GM19395 (cell line): ENCODE measurements around the gene NFIA.

ENCODE experiments used
- ATAC-seq: cut with Tn5 transposase; IDR thresholded peaks from one replicate; pipeline ENCODE4 v1.9.1; 2021; ENCODE audit warnings: mild to moderate bottlenecking, moderate library complexity; ENCODE audit not compliant: unreplicated experiment

NFIA gene

DNA sequence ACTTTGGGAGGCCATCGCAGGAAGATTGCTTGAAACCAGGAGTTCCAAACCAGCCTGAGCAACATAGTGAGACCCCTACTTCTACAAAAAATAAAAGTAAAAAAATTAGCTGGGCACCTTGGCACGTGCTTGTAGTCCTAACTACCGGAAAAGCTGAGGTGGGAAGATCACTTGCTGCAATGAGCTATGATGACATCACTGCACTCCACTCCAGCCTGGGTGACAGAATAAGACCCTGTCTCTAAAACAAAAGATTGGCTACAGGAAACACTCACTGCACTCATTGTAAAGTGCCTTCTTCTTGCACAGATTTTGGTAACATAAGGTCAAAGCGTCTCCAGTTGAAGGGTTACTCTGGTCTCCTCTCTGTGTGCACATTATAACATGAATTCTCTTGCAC lies 336.8 kb downstream of the NFIA start:
- ATAC-seq: no peak

DNA sequence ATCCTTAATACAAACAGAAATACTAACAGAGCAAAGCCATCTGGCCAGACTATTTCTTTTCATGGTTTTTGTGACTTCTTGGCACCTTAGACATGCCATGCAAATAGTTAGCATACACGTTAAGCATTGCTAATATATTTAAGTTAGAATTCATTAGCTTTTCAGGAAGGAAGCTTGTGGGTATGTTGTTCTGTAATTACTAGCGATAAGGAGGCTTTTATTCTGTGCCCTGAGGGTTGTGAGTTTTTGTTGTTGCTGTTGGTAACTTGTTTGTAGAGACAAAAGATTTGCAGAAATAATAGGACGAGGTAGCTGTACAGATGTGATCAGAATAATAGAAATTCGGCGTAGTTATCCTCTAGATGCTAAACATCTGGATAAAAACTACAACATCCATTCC lies 337.3 kb downstream of the NFIA start:
- ATAC-seq: no peak

DNA sequence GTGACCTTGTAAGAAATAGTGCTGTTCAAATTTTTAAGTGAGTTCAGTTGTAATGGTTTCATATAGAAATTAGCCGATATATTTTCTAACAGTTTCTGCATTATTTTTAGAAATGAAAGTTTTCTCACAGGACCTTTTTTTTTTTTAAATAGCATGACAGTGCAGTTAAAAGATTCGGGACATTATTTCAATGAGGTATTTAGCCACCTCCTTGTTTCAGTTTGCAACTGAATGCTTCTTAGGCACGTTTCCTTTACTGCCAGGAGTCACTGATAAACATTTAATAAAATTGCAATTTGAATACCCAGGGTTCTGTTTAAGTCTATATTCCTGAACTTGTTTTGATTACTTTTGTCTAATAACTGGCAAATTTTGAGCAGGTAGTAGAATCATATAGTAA lies 337.9 kb downstream of the NFIA start:
- ATAC-seq: no peak

DNA sequence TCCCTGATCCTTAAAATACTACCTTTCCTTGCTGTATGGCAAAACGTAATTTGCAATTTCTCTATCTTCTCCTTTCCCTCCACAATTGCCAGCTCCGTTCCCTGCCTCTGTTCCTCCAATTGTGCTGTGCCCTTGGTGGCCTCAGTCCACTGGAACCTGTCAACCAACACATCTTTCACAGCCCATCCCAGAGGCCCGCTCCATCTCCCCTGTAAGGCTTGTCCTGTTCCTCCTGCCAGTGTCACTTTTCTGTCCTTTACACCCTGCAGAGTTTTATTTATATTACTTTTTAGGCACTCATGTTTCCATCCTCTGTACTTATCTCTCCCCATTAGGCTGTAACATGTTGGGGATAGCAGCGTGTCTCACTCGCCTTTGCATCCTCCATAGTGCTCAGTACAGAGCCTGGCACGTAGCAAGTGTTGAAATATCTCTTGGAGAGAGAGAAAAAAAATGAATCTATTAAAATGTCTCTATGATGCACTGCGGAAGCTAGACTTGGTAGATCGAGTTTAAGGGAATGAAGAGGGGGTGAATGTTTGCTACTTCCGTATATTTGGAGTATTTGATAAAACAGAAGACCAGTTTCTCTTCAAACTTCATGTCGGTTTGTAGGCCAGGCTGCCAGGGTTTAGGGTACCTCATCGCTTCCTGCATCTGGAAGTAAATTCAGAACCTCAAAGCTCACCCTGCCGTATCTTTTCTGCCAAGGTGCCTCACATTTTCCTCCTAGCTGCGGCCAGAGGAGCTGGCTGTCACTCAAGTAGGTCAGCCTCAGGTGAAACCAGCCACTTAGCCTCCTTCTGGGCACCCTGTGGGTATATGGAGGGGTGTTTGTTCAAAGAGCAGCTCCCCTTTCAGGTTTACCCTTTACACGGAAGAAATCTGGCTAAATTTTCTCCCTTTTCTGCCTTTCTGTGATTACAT lies 338.8 kb downstream of the NFIA start:
- no peak for ATAC-seq

DNA sequence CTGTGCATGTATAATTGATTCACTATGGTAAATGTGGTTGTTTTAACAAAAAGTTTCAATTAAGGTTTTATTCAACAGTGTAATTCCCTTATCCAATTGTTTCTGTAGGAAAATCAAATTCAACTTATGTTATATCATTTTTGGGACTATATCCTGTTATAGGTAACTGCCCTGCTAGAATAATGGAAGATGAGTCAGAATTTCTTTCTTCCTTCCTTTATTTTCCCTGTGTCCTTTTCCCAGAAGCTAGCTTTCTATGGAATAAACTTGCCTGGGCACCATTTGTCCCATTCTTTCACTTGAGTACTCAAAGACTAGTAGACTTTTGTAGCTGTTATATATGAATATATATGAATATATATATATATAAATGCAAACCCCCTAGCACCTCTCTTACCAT lies 341.3 kb downstream of the NFIA start:
- ATAC-seq: no peak

DNA sequence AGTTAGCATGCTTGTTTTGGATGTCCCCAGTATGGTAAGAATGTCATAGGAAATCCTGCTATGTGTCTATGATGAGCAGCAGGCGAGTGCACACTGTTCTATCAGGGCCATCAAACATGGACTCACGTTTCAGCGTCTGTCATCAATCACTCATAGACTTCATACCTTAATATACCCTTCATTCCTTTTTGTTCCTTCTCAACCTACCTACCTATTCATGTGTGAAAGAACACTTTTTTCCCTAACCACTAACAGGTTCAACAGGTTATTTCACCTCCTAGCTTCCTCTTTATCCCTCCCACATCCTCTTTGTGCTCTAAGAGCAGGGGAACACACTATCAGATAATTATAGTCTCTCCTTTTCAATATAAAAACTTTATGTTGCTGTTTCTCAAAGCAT lies 342.0 kb downstream of the NFIA start:
- no peak for ATAC-seq

DNA sequence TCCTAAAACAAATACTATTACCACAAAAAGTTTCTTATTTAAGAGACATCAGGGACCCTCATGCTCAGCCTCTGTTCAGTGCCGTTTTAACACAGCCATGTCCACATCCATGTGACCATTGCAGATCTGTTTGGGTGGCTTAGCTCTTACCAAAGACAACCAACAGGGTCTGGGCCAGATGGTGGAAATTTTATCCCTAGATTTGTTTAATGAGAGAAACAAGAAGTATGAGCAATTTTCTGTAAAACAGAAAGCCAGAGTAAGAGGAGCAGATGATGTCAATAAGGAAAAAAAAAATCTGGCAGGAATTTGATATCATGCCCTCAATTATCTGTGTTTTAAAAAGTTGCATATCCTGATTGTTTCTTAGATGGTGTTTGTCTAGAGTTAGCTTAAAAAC lies 342.7 kb downstream of the NFIA start:
- no peak for ATAC-seq

DNA sequence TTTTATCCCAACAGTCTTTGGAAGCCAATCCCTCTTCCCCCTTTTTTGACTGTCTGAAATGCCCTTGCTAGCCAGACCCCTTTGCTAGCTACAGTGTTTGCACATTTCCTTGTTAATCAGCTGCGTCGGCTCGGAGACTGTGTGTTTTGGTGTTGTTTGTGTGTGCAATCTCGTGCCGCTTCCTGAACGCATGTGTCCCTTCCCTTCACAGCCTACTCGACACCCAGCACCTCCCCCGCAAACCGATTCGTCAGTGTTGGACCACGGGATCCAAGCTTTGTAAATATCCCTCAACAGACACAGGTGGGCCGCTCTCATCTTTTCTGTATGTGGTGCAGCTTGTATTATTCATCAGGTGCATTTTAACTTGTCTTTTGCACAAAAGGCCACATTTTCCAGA lies 343.9 kb downstream of the NFIA start:
- ATAC-seq: no peak

DNA sequence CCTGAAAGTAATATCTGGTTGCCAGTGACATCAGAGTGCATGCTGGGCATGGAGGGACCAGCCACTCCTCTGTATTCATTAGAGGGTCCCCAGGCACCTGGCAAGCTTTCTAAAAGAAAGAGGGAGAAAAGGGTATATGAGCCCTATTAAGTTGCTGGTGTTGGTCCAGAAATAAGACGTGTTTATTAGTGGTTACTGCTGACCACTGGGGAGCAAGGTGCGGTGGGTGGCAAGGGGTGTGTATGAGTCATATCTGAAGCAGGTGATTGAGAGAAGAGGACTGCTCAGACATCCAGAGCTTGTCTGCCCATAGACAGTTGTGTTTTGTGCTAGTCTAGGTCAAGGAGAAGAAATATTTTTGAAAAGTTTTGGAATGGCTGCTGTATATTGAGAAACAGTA lies 344.5 kb downstream of the NFIA start:
- no peak for ATAC-seq

DNA sequence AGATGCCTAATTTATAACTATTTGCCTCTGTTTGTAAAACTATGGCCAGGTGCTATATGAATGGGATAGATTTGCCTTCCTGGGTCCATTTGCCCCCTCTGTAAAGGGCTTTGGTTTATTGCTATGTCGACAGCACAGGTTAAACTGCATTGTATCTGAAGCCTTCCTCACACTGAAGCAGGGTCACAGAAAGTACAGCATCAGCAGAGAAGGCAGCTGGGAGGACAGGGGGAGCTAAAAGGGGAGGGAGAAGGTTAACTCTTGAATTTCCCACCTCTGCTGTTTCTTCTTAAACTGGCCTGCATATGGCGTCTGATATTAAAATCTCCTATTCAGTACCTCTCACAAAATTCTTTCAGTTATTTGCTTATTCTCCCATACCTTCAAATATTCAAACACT lies 345.1 kb downstream of the NFIA start:
- ATAC-seq: no peak

DNA sequence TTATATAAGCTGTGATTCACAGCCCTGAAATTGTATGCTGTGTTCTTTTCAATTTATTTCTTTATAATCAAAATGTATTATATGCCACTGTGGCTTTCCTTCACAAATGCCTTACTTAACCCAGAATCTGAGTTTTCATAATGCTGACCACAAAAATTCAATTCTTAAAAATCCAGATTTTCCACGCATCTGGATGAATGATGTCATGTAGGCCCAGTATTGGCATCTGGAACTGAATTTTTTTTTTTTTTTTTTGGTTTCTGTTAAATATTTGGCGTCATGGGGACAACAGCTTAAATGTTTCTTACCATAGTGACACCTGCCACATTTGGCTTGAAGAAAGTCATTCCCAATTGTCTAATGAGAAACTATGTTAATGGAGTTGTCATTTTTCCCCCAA lies 345.8 kb downstream of the NFIA start:
- ATAC-seq: no peak

DNA sequence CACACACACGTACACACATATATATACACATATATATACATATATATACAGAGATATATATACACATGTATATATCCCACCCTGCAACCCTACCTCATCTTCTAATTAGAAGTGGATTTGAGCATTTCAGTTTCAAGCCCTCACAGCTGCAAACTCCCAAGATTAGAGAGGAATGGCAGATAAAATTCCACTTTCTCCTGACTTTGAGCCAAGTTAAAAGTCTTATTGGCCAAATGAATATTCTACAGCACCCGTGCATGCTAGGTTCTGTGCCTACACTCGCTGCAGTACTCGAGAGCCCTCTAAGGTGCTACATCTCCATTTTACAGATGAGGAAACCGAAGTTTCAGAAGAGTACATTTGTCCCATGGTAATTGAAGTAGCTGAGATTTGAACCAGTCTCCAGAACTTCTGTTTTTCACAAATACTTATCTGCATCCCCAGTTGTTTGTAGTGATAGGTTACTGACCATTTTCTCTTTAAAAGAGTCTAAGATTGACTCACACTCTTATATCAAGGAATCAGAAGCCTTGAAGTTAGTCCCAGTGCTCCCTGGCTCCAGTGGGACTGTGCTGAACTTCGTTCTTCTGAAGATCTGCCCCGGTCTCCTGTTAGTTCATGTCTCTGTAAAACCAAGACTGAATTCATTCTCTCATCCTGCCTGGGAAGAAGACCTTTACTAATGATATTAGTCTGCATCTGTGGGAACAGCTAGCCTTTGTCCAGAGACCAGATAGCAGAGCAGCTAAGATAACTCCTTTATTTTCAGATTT lies 350.4 kb downstream of the NFIA start:
- no peak for ATAC-seq

DNA sequence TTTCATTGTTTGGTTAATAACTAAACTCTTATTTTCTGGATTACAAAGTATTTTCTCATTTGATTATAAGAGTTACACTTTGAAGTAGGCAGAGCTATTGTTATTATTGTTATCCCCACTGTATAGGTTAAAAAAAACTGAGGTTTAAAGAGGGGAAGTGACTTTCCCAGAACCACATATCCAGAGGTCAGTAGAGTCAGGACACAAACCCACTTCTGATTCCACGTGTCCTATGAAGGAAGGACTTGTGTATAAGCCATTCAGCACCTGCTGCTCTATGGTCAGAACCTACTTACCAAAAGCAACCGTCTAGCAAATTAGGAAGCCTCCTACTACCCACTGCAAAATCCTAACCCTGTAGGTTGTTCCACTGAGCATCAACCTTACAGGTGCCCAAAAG lies 351.3 kb downstream of the NFIA start:
- ATAC-seq: no peak

DNA sequence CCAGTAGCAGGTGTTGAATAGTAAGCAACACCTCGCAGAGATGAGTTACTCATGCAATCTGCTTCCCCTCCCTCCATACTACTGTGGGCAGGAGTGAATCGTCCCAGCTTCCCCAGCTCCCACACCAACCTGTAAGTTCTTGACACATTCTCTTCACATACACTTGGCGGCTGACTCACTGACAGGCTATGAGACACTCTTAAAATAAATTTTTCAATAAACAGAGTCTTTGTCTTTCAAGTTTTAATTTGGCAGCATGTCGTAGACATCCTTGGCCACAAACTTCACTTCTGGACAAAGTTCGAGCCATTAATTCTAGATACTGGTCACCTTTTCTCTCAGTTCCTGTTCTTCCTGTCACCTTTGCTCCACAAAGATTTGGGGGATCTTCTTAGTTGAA lies 351.9 kb downstream of the NFIA start:
- ATAC-seq: no peak

DNA sequence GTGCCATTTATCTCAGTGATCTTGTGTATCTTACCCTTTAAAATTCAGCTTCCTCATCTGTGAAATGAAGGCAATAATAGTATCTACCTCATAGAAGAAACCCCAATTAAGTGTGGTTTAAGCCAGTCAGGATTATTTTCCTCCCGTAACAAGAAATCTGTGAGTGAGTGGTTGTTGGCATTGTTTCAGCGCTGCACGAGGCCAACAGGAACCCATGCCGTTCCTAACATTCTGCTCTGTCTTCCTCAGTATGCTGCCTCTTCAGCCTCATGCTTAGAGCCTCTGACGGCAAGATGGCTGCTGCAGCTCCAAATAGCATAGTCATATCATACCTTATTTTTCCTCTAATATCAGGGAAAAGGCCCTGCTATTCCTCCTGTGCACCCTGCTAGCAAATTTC lies 352.9 kb downstream of the NFIA start:
- no peak for ATAC-seq

DNA sequence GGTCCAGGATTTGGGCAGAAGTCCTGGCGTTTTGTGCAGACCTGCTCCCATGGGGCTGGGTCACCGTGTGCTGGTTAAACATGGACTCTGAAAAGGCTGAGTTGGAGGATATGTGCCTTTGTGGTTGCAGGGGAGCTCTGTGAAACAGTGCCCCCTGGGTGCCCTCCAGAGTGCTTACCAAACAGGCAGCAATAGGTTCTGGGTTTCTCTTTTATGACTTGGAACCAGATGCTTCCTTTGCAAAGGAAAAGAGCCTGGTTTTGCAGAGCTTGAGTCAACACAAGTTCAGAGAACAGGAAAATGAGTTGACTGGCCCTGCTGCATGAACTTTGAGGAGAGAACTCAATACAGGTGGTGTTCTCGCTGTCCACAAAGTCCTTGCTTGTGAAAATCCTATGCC lies 353.7 kb downstream of the NFIA start:
- no peak for ATAC-seq

DNA sequence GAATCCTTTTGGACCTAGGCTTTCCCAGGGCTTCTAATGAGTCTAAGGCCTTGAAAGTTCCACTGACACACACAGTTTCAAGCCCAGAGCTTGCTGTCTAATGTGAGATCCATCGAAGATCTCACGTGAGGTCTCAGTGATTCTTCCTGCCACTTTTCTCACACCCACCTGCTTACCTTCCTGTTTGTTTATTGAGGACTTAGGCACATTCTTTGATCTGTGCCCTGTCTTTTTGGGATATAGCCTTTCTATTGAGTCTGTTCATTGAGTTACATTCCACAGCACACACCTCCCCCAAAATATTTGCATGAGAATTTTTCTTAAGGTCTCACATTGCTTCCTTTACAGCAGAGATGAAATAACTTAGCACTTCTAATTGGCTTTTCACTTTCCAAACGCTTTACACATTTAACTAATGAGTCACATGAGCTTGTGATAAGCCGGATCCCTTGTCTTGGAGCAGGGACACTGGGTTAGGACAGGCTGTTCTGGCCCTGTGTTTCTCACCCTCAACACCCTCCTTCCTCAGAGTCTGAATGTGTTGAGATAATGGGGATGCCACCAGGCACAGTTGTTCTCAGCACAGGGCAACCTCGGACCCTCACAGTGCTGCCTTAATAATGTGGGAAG lies 354.2 kb downstream of the NFIA start:
- no peak for ATAC-seq

DNA sequence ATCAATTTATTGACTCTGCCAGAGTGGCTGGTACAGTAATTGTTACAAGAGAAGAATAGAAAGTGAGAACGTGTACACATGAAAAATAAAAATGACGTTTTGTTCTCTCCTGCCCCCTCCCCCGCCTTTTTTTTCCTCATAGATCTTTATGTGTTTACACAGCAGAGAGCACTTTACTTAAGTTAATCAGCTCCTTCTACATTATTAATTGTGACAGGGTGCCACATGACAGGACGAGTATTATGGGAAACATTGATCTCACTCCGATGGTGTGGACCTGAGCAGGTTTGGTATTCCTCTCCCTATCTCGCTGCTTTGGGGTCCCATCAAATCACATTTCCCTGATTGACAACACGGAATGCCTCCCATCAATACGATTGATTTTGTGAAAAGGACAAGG lies 356.9 kb downstream of the NFIA start:
- no peak for ATAC-seq

DNA sequence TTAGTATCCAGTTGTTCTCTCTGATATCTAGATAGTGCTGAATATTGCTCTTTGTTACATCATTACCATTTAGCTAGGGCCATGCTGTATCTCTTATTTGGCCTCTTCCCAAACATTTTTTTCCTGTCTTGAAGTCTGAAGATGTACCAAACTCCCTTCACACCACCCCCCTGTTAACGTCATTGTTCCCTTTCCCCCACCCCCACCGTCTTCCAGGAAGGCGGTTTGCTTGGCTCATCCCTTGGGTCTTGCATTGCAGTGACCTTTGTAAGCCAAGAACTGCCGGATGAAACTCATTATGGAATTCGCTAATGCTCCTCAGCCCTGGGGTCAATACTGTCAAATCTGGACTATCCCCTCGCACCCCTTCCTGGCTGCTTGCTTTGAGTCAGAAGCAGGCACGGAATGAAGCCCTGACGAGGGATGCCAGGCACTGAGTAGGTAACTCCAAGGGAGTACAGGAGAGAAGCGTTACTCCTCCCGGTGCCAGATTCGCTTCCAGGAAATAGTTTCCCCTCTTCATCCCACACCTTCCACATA lies 359.4 kb downstream of the NFIA start:
- no peak for ATAC-seq

DNA sequence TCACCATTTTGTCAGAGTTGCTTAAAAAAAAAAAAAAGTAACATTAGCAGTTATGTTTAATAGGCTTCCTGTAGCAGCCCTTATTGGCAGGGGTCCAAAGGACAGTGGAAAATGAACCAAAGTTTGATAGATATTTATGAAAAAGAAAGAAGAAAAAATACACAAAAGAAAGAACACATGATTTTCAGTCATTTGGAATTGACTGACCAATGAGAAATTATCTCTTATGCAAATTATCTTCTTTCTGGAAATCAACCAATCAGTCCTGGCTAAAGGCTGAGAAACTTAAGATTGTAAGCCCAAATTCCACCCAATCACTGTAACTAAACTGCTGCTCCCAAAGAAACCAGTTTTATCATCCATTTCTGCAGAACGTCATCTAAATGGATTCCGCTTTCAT lies 360.2 kb downstream of the NFIA start:
- no peak for ATAC-seq

DNA sequence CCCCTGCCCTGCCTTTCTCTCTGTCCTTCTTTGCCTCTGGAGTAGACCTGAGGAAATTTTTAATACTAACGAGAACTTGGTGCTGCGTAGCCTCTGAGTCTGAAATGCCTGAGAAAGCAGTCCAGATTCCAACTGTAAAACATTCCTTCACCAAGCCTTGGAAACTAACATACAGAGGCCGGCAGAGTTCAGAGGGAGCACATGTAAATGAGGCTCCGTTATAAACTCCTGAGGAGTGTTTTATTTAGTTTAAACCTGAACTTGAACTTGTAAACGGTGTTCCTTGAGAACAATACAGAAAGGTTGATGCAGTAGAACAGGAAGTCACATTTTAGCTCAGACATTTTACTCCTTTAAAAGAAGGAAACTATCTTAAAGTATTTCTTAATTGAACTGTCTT lies 361.9 kb downstream of the NFIA start:
- no peak for ATAC-seq
